ENCODE data around the gene MAN2B1. TPM values are rescaled to one million over a fixed set of nuclear protein-coding genes. Genes with fewer than 3 reads are reported as not detected.

The MAN2B1 gene
- total RNA-seq, 1 donor from 2014 or later, result 35.8 TPM

- H3K36me3 ChIP-seq, result no peaks in the 10 kb centered on the region
- H3K27me3 ChIP-seq, result no peaks in the 10 kb centered on the region
Observed at GRCh38 chr19:12617646-12618045, 48.9 kb downstream of the MAN2B1 start.

GRCh38 chr19:12611361-12611699, 55.2 kb downstream of the MAN2B1 start:
- Histone ChIP-seq H3K9me3 (ENCODE audit: low read depth) (no peaks in the 10 kb centered on the region), H2AFZ (replicated peaks) (peak overlapping the region; percentile 17), H3F3A (ENCODE audit: low read depth) (peaks cover 27% of the 10 kb centered on the region), H3K9ac (peak overlapping the region; percentile 82), H3K4me1 (peaks cover 6% of the 10 kb centered on the region), H3K27ac (peak overlapping the region; percentile 93), H3K4me2 (peak overlapping the region; percentile 84), H3K79me2 (ENCODE audit: low read depth) (peaks cover 68% of the 10 kb centered on the region), H3K27me3 (no peaks in the 10 kb centered on the region), H3K4me3 (peak overlapping the region; percentile 88), H3K36me3 (no peaks in the 10 kb centered on the region), H4K20me1 (ENCODE audit: low read depth) (no peaks in the 10 kb centered on the region)
- peaks cover 20% of the 10 kb centered on the region for H3K9me3 Mint-ChIP-seq
- H3K4me3 Mint-ChIP-seq, result peak overlapping the region; percentile 100
- H3K27ac Mint-ChIP-seq, result peak overlapping the region; percentile 97
- H3K27me3 Mint-ChIP-seq (ENCODE audit: insufficient read depth, low read depth), result peaks cover 6% of the 10 kb centered on the region
- H3K4me1 Mint-ChIP-seq, result peaks cover 7% of the 10 kb centered on the region
- peaks cover 23% of the 10 kb centered on the region for H3K36me3 Mint-ChIP-seq
- peak; percentile 82 for DNase-seq (ENCODE audit: low spot score)
- TF ChIP-seq CTCF (IDR thresholded peaks at IDR 0.05) (no peak), EZH2 (IDR thresholded peaks at IDR 0.05) (no peak), EZH2phosphoT487 (IDR thresholded peaks at IDR 0.05) (no peak)

More at GRCh38 chr19:12617646-12618045, 48.9 kb downstream of the MAN2B1 start:
- Mint-ChIP-seq H3K4me3 (no peak overlapping the region), H3K36me3 (peaks cover 49% of the 10 kb centered on the region), H3K4me1 (no peaks in the 10 kb centered on the region), H3K27me3 (ENCODE audit: insufficient read depth, low read depth) (peaks cover 5% of the 10 kb centered on the region), H3K9me3 (peaks cover 56% of the 10 kb centered on the region), H3K27ac (no peak overlapping the region)
- no peaks in the 10 kb centered on the region for H3K9me3 ChIP-seq (ENCODE audit: low read depth)
- no peak overlapping the region for H2AFZ ChIP-seq (replicated peaks)
- no peak overlapping the region for H3K9ac ChIP-seq
- peaks cover 91% of the 10 kb centered on the region for H3K79me2 ChIP-seq (ENCODE audit: low read depth)
- H3K27ac ChIP-seq, result no peak overlapping the region
- no peak for DNase-seq (ENCODE audit: low spot score)
- no peaks in the 10 kb centered on the region for H4K20me1 ChIP-seq (ENCODE audit: low read depth)
- H3K4me1 ChIP-seq, result no peaks in the 10 kb centered on the region
- no peak overlapping the region for H3K4me3 ChIP-seq
- TF ChIP-seq EZH2phosphoT487 (IDR thresholded peaks at IDR 0.05) (no peak), CTCF (IDR thresholded peaks at IDR 0.05) (no peak), EZH2 (IDR thresholded peaks at IDR 0.05) (no peak)
- H3F3A ChIP-seq (ENCODE audit: low read depth), result peaks cover 6% of the 10 kb centered on the region
- H3K4me2 ChIP-seq, result no peak overlapping the region

GRCh38 chr19:12610540-12611360, 55.8 kb downstream of the MAN2B1 start, which contains the start of the genes ZNF490 and ZNF791:
Gene ZNF490 (minus strand): TSS chr19:12610813. CDS start chr19:12610680, 133 bp downstream.
Gene ZNF791 (plus strand): TSS chr19:12610920. CDS start chr19:12611080, 160 bp downstream.
- H3K9me3 ChIP-seq (ENCODE audit: low read depth), result no peaks in the 10 kb centered on the region
- H3F3A ChIP-seq (ENCODE audit: low read depth), result peaks cover 27% of the 10 kb centered on the region
- H3K4me3 ChIP-seq, result peak within 1 kb of the TSS; percentile 88
- peaks cover 6% of the 10 kb centered on the region for H3K4me1 ChIP-seq
- peaks cover 62% of the 10 kb centered on the region for H3K79me2 ChIP-seq (ENCODE audit: low read depth)
- H3K27ac ChIP-seq, result peak within 1 kb of the TSS; percentile 93
- Mint-ChIP-seq H3K4me1 (peaks cover 7% of the 10 kb centered on the region), H3K27ac (peak within 1 kb of the TSS; percentile 99), H3K27me3 (ENCODE audit: insufficient read depth, low read depth) (peaks cover 2% of the 10 kb centered on the region), H3K9me3 (peaks cover 14% of the 10 kb centered on the region), H3K36me3 (peaks cover 17% of the 10 kb centered on the region), H3K4me3 (peak within 1 kb of the TSS; percentile 100)
- TF ChIP-seq EZH2 (IDR thresholded peaks at IDR 0.05), result no peak
- peak; percentile 51 for TF ChIP-seq CTCF (IDR thresholded peaks at IDR 0.05)
- no peaks in the 10 kb centered on the region for H4K20me1 ChIP-seq (ENCODE audit: low read depth)
- H2AFZ ChIP-seq (replicated peaks), result peak within 1 kb of the TSS; percentile 74
- H3K27me3 ChIP-seq, result no peaks in the 10 kb centered on the region
- peak within 1 kb of the TSS; percentile 84 for H3K4me2 ChIP-seq
- DNase-seq (ENCODE audit: low spot score), result peak; percentile 99
- peak within 1 kb of the TSS; percentile 82 for H3K9ac ChIP-seq
- H3K36me3 ChIP-seq, result no peaks in the 10 kb centered on the region
